ENCODE measurements around the gene TAS1R3.
A peak's percentile ranks its signal among the peaks of the same experiment; 100 is the strongest.

TAS1R3 gene

DNA sequence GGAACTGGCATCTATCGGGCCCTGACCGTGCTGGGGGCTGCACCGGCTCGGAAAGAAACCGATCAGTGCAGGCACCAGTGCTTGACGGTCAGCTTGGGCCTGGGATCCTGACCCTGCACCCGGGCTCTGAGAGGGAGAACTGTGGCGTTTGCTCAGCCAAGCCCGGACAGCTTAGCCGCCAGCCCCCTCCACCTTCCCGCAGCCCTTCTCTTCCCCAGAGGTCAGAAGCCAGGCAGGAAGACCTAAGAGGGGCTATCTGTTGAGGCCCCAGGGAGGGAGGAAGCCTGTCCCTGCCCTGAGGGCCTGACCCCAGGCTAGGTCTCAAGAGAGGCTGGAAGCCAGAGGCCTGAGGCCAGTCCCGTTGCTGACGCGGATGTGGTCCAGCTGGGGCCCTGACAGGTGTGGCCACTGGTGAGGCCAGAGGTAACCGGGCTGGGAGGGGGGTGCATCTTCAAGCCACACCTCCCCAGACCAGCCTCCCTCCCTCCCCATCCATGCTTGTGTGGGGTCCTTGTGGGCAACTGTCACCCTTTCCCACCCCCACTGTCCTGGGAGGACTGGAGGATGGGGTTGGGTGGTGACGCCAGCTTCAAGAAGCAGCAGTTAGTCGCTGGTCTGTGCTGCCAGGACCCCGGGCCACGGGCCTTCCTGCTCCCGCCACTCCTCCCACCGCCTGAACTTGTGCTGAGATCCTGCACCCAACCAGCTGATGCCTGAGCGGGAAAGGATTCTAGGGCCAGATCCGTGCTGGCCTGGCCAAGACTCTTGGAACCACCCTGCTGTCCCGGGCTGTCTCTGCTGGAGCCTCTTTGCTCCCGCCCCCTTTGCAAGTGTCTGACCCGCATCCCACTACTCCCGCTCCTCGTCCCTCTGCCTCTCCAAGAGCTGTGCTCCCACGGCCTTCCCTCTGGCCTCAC, 20.7 kb downstream of the TAS1R3 start:
- TF ChIP-seq, protein P1, sequence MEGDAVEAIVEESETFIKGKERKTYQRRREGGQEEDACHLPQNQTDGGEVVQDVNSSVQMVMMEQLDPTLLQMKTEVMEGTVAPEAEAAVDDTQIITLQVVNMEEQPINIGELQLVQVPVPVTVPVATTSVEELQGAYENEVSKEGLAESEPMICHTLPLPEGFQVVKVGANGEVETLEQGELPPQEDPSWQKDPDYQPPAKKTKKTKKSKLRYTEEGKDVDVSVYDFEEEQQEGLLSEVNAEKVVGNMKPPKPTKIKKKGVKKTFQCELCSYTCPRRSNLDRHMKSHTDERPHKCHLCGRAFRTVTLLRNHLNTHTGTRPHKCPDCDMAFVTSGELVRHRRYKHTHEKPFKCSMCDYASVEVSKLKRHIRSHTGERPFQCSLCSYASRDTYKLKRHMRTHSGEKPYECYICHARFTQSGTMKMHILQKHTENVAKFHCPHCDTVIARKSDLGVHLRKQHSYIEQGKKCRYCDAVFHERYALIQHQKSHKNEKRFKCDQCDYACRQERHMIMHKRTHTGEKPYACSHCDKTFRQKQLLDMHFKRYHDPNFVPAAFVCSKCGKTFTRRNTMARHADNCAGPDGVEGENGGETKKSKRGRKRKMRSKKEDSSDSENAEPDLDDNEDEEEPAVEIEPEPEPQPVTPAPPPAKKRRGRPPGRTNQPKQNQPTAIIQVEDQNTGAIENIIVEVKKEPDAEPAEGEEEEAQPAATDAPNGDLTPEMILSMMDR (IDR thresholded peaks at IDR 0.05; ENCODE audit: low read depth, low read length, missing control alignments): no peak
- peak overlapping the region; percentile 17; the same call in 1 of the 2 replicates for H3K4me3 ChIP-seq (replicated peaks; ENCODE audit: low read depth, low read length)
- no peak for DNase-seq (ENCODE audit: extremely low read depth, low read depth)

DNA sequence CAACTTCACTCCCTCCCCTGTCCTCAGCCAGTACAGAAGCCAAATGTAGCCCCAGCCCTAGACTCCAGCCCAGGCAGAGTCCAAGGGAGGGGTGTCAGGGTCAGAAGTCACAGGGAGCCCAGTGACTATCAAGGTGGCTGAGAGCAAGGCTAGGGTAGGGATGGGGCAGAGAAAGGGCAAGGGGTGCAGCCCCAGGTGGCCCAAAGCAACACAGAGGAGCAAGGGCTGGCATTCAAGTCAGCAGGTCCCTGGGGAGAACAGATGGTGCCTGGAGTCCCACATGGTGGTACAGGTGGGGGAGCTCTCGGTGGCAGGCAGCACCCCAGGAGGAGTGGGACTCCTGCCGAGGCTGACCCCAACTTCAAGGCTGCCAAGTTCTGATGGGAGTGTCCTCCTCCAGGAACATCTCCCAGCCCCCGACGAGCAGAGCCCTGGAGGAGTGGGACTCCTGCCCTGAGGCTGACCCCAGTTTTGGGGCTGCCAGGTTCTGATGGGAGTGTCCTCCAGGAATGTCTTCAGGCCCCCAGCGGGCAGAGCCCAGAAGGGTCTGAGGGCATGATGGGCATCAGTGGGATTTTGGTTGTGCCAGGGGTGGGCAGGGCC, 21.8 kb downstream of the TAS1R3 start:
- TF ChIP-seq, protein P1 (IDR thresholded peaks at IDR 0.05; ENCODE audit: low read depth, low read length, missing control alignments): no peak
- no peak for DNase-seq (ENCODE audit: extremely low read depth, low read depth)
- H3K4me3 ChIP-seq (replicated peaks; ENCODE audit: low read depth, low read length): no peak overlapping the region

DNA sequence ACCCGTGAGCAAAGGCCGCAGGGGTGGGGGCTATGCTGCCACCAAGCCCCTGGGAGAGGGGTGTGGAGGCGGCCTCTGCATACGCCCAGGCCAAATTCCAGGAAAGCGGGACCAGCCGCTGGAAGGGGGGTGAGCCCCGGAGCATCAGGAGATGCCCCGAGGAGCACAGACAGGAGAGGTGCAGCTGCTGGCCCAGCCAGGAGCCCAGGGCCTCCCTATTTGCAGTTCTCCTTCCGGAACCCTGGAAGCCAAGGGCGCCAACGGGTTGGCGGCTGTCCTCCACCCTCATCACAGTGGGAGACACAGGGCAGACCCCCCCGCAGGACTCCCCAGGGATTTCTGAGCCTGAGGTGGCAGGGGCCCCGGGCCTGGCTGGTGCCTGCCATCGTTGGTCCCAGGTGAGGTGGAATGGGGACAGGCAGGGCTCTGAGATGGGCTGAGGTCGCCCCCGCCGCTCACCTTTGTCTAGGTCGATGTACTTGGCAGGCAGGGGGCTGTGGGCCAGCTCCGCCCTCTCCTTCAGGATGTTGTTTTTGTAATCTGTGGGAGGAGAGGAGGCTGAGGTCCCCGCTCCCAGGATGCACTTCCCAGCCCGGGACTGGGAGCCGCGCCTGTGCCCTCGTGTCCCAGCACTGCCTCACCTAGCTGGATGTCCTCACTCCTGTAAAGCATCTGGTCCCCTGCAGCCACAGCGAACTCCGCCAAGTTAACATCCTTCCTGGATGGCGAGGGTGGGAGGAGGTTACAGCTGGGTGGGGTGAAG, 22.5 kb downstream of the TAS1R3 start:
- TF ChIP-seq, protein P1 (IDR thresholded peaks at IDR 0.05; ENCODE audit: low read depth, low read length, missing control alignments): no peak
- H3K4me3 ChIP-seq (replicated peaks; ENCODE audit: low read depth, low read length): no peak overlapping the region
- DNase-seq (ENCODE audit: extremely low read depth, low read depth): no peak

DNA sequence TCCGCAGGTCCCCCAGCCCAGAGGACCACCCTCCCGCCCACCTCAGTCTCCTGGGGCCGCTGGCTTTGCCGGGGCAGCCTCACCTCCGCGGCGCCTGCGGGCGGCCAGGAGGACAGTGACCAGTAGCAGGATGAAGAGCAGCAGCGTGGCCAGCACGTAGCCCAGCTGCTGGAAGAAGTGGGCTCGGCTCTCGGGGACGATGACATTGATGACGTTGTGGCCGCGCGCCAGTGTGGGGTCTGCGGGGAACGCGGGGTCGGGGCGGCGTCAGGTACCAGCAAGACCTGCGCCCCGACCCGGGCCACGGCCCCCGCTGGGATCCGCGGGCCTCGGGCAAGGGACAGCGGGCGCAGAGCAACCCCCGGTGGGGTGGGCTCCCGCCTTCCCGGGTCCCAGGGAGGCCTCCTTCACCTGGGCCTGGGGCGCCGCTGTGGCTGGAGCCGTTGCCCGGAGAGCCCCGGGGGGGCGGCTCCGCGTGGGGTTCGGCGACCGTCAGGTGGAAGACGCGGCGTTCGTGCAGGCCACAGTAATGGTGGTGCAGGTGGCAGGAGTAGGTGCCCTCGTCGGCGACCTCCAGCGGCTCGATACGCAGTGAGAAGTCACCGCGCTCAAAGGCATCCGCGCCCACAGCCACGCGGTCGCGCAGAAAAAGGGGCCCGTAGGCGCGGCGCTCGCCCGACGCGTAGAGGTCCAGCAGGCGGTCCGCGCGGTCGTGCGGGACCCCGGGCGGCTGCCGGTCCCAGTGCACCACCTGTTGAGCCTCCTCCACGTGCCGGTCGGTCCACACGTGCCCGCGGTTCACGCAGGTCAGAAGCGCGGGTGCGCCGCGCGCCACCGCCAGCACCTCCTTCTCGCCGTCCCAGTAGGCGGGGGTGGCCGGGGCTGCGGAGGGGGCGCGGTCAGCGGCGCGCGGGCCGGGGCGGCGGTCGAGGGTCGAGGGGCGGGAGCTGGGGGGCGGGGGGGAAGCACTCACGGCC, 23.5 kb downstream of the TAS1R3 start:
- no peak overlapping the region for H3K4me3 ChIP-seq (replicated peaks; ENCODE audit: low read depth, low read length)
- TF ChIP-seq, protein P1 (IDR thresholded peaks at IDR 0.05; ENCODE audit: low read depth, low read length, missing control alignments): no peak
- DNase-seq (ENCODE audit: extremely low read depth, low read depth): no peak

DNA sequence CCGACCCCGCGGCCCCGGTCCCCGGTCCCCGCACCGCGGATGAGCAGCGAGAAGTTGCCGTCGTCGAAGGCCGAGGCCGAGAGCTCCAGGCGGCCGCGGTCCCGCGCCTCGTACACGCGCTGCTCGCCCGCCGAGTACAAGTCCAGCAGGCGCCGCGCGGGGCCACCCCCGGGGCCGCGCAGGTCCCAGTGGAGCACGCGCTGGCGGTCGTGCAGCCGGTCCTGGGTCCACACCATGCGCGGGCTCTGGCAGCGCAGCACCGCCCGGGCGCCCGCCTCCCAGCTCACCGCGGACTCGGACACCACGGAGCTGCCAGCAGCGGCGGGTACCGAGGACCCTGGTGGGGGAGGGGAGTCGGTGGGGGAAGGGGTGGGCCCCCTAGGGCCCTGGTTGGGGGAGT, 24.3 kb downstream of the TAS1R3 start:
- no peak for DNase-seq (ENCODE audit: extremely low read depth, low read depth)
- TF ChIP-seq, protein P1 (IDR thresholded peaks at IDR 0.05; ENCODE audit: low read depth, low read length, missing control alignments): no peak
- peak overlapping the region; percentile 25; the same call in 1 of the 2 replicates for H3K4me3 ChIP-seq (replicated peaks; ENCODE audit: low read depth, low read length)
